Measurements from ENCODE around the gene WWC2.

The WWC2 gene

GRCh38 chr4:183255487-183255886 lies 156.4 kb downstream of the WWC2 start:
- DNase-seq (ENCODE audit: low read depth, low spot score) = no peak

GRCh38 chr4:183256343-183256742 lies 157.3 kb downstream of the WWC2 start:
- DNase-seq (ENCODE audit: low read depth, low spot score) = no peak

GRCh38 chr4:183256756-183257385 lies 157.8 kb downstream of the WWC2 start:
- no peak for DNase-seq (ENCODE audit: low read depth, low spot score)

GRCh38 chr4:183257808-183258207 lies 158.8 kb downstream of the WWC2 start:
- DNase-seq (ENCODE audit: low read depth, low spot score) = no peak

GRCh38 chr4:183260491-183261151 lies 161.6 kb downstream of the WWC2 start:
- no peak for DNase-seq (ENCODE audit: low read depth, low spot score)

GRCh38 chr4:183261953-183262775 lies 163.1 kb downstream of the WWC2 start:
- peak; percentile 33 for DNase-seq (ENCODE audit: low read depth, low spot score)

GRCh38 chr4:183262776-183263100 lies 163.7 kb downstream of the WWC2 start:
- DNase-seq (ENCODE audit: low read depth, low spot score) = no peak

- no peak for DNase-seq (ENCODE audit: low read depth, low spot score)
Observed at GRCh38 chr4:183263787-183264386, 164.8 kb downstream of the WWC2 start.

GRCh38 chr4:183264614-183265013 lies 165.6 kb downstream of the WWC2 start:
- no peak for DNase-seq (ENCODE audit: low read depth, low spot score)

GRCh38 chr4:183266371-183266770 lies 167.3 kb downstream of the WWC2 start:
- DNase-seq (ENCODE audit: low read depth, low spot score) = no peak

- DNase-seq (ENCODE audit: low read depth, low spot score) = no peak
Observed at GRCh38 chr4:183268556-183268955, 169.5 kb downstream of the WWC2 start.

- no peak for DNase-seq (ENCODE audit: low read depth, low spot score)
Observed at GRCh38 chr4:183272384-183272783, 173.3 kb downstream of the WWC2 start.

- DNase-seq (ENCODE audit: low read depth, low spot score) = no peak
Observed at GRCh38 chr4:183276106-183276505, 177.0 kb downstream of the WWC2 start.

- DNase-seq (ENCODE audit: low read depth, low spot score) = no peak
Observed at GRCh38 chr4:183284258-183284785, 185.3 kb downstream of the WWC2 start.

GRCh38 chr4:183284965-183285364 lies 185.9 kb downstream of the WWC2 start:
- no peak for DNase-seq (ENCODE audit: low read depth, low spot score)

- DNase-seq (ENCODE audit: low read depth, low spot score) = no peak
Observed at GRCh38 chr4:183285886-183286285, 186.8 kb downstream of the WWC2 start.

GRCh38 chr4:183286590-183287308 lies 187.7 kb downstream of the WWC2 start:
- no peak for DNase-seq (ENCODE audit: low read depth, low spot score)

GRCh38 chr4:183287309-183287659 lies 188.2 kb downstream of the WWC2 start:
- no peak for DNase-seq (ENCODE audit: low read depth, low spot score)

GRCh38 chr4:183287677-183288076 lies 188.6 kb downstream of the WWC2 start:
- no peak for DNase-seq (ENCODE audit: low read depth, low spot score)

- no peak for DNase-seq (ENCODE audit: low read depth, low spot score)
Observed at GRCh38 chr4:183288955-183289354, 189.9 kb downstream of the WWC2 start.

GRCh38 chr4:183289688-183290087 lies 190.6 kb downstream of the WWC2 start:
- DNase-seq (ENCODE audit: low read depth, low spot score) = no peak

- DNase-seq (ENCODE audit: low read depth, low spot score) = no peak
Observed at GRCh38 chr4:183291070-183291469, 192.0 kb downstream of the WWC2 start.
